Spleen (tissue), 7 donors: ENCODE data around the gene TOX3.

Experiments used
- CTCF ChIP-seq, 11 experiments: fragments of 200-600 bp in 7 of 11; fragments of 450-650 bp in 4 of 11; sonication (generic) in 4 of 11; IDR thresholded peaks in 8 of 11; conservative IDR thresholded peaks in 3 of 11; 1 replicate in 7 of 11; 2 replicates in 4 of 11; pipeline versions ENCODE4 v1.4.0 to v1.8.0; 2016 to 2021; ENCODE audit warnings: antibody characterized with exemption in 11 of 11, inconsistent platforms in 4 of 11, mild to moderate bottlenecking in 1 of 11
- POLR2A ChIP-seq, 3 donors: fragments of 450-650 bp; IDR thresholded peaks; one replicate each; pipeline ENCODE4 v1.5.1; 2017; ENCODE audit warnings: antibody characterized with exemption in 3 of 3, mild to moderate bottlenecking in 1 of 3
- donor health status: DM: no; HTN: no; CAD: no; lungs with moderate emphysema.
- donor health status: DM: no; HTN: no; CAD: no.
- donor health status: DM: no; HTN: no; CAD: no.

DNA sequence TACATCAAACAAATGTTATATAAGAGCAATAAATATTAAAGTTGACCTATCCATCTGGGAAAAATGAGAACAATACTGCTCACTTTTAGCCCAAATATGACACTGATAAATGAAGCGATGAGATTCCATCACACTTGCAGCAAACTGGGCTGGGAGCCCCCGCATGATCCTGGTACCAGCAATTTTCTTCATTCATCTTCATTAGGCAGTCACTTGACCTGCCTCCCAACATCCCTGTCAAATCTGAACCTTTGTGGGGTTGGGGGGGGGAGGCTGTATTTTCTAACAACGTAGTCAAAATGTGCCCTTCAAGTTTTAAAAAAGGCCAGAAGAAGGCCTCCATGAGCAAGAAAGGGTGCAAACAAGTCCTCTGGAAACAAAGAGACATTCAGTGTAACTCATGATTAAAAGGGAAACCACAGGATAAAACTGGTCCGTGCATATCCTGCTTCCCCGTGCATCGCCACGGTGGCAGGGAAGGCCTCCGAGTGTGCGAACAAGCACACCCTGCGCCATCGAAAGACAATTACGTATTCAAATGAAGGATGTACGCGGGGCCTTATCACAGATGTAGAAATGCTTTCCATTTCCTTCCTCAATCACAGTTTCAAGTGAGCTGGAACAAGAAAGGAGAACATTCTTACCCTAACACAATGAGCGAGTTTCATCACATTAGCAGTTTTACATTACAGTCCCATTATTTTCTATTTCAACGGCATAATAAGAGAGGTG lies 48.4 kb downstream of the TOX3 start:
- TF ChIP-seq CTCF (IDR thresholded peaks at IDR 0.05 in 8 of 11, conservative IDR thresholded peaks at IDR 0.05 in 3 of 11) = no peak
- TF ChIP-seq POLR2A (IDR thresholded peaks at IDR 0.05) = no peak
